PFSK-1 (cell line): ENCODE measurements around the gene AP4S1.

ENCODE experiments used
- FOXP2 ChIP-seq: optimal IDR thresholded peaks from 2 replicates; pipeline ENCODE3; 2011; ENCODE audit warnings: borderline replicate concordance, control low read depth, inconsistent platforms; ENCODE audit not compliant: insufficient read depth; ENCODE audit errors: extremely low read length, extremely low read depth
- POLR2AphosphoS5 ChIP-seq: IDR thresholded peaks from 2 replicates; pipeline ENCODE4 v1.6.1; 2012; ENCODE audit warnings: low read depth, mild to moderate bottlenecking, control low read depth, low read length, moderate library complexity
- REST ChIP-seq, 2 experiments: IDR thresholded peaks; 2 replicates each; pipeline versions ENCODE4 v1.6.1 to v1.8.0; 2011 to 2012; ENCODE audit warnings: low read depth in 2 of 2, low read length in 2 of 2, control low read depth in 1 of 2, inconsistent platforms in 1 of 2, mild to moderate bottlenecking in 1 of 2, moderate library complexity in 1 of 2; ENCODE audit not compliant: insufficient read depth in 1 of 2
- SIN3A ChIP-seq: IDR thresholded peaks from 2 replicates; pipeline ENCODE4 v1.6.1; 2012; ENCODE audit warnings: mild to moderate bottlenecking, low read length, moderate library complexity, borderline replicate concordance; ENCODE audit not compliant: insufficient read depth
- TAF1 ChIP-seq: IDR thresholded peaks from 2 replicates; pipeline ENCODE4 v1.6.1; 2012; ENCODE audit warnings: low read length, control low read depth, borderline replicate concordance; ENCODE audit not compliant: insufficient read depth

AP4S1 gene

GRCh38 chr14:31085027-31085426 lies 59.6 kb downstream of the AP4S1 start:
- TF ChIP-seq FOXP2 (no peak), TAF1 (no peak), REST (IDR thresholded peaks at IDR 0.05; ENCODE audit: insufficient read depth in 1 of 2, low read depth in 2 of 2, low read length in 2 of 2) (no peak), SIN3A (no peak), POLR2AphosphoS5 (no peak)

- TF ChIP-seq TAF1 (no peak), FOXP2 (no peak), REST (IDR thresholded peaks at IDR 0.05; ENCODE audit: insufficient read depth in 1 of 2, low read depth in 2 of 2, low read length in 2 of 2) (no peak), POLR2AphosphoS5 (no peak), SIN3A (no peak)
These were observed 65.7 kb downstream of the AP4S1 start for GRCh38 chr14:31090883-31091764.

GRCh38 chr14:31092160-31092708 lies 66.8 kb downstream of the AP4S1 start:
- no peak for TF ChIP-seq SIN3A
- TF ChIP-seq FOXP2, result no peak
- TF ChIP-seq POLR2AphosphoS5, result no peak
- TF ChIP-seq TAF1, result no peak
- no peak for TF ChIP-seq REST (IDR thresholded peaks at IDR 0.05; ENCODE audit: insufficient read depth in 1 of 2, low read depth in 2 of 2, low read length in 2 of 2)

- no peak for TF ChIP-seq REST (IDR thresholded peaks at IDR 0.05; ENCODE audit: insufficient read depth in 1 of 2, low read depth in 2 of 2, low read length in 2 of 2)
- no peak for TF ChIP-seq FOXP2
- no peak for TF ChIP-seq SIN3A
- TF ChIP-seq TAF1, result no peak
- TF ChIP-seq POLR2AphosphoS5, result no peak
These were observed 70.8 kb downstream of the AP4S1 start for GRCh38 chr14:31096255-31096654.

- TF ChIP-seq SIN3A, result no peak
- TF ChIP-seq TAF1, result no peak
- no peak for TF ChIP-seq FOXP2
These were observed 71.6 kb downstream of the AP4S1 start for GRCh38 chr14:31097081-31097480.
